ENCODE results near the gene OBP2A.

GRCh38 chr9:135502873-135503321, 43.0 kb upstream of the OBP2A start:
- TF ChIP-seq SUZ12 (IDR thresholded peaks at IDR 0.05; ENCODE audit: extremely low read depth, insufficient read depth, insufficient read length) (no peak), YY1 (IDR thresholded peaks at IDR 0.05; ENCODE audit: insufficient read depth, insufficient read length) (no peak)
